Neural progenitor cell (in vitro differentiated cells): ENCODE results near the gene IL27RA. TPM values are rescaled to one million over a fixed set of nuclear protein-coding genes. Genes with fewer than 3 reads are reported as not detected.

ENCODE experiments used
- DNase-seq: peaks from one replicate; pipeline ENCODE4 v3.0.0-alpha.2; 2016; ENCODE audit warnings: low spot score
- H2AFZ ChIP-seq: fragments of 200-600 bp; sonication (generic); replicated peaks from 2 replicates; pipeline ENCODE4 v1.6.1; 2016; ENCODE audit warnings: antibody characterized with exemption
- H3F3A ChIP-seq: fragments of 200-600 bp; sonication (generic); 2 replicates; pipeline ENCODE4 v1.6.1; 2016; ENCODE audit warnings: antibody characterized with exemption, low read depth
- H3K27ac ChIP-seq: fragments of 200-600 bp; sonication (generic); 2 replicates; pipeline ENCODE4 v1.5.1; 2016; ENCODE audit warnings: mild to moderate bottlenecking
- H3K27me3 ChIP-seq: fragments of 200-600 bp; sonication (generic); 2 replicates; pipeline ENCODE4 v1.6.1; 2016; ENCODE audit warnings: mild to moderate bottlenecking, moderate library complexity
- H3K36me3 ChIP-seq: fragments of 200-600 bp; sonication (generic); 2 replicates; pipeline ENCODE4 v1.5.1; 2016
- H3K4me1 ChIP-seq: fragments of 200-600 bp; sonication (generic); 2 replicates; pipeline ENCODE4 v1.6.1; 2016; ENCODE audit warnings: mixed run types
- H3K4me2 ChIP-seq: fragments of 200-600 bp; sonication (generic); 2 replicates; pipeline ENCODE4 v1.6.1; 2016
- H3K4me3 ChIP-seq: fragments of 200-600 bp; sonication (generic); 2 replicates; pipeline ENCODE4 v1.5.1; 2016
- H3K79me2 ChIP-seq: fragments of 200-600 bp; sonication (generic); 2 replicates; pipeline ENCODE4 v1.6.1; 2016; ENCODE audit warnings: low read depth
- H3K9ac ChIP-seq: fragments of 200-600 bp; sonication (generic); 2 replicates; pipeline ENCODE4 v1.6.1; 2016
- H3K9me3 ChIP-seq: fragments of 200-600 bp; sonication (generic); 2 replicates; pipeline ENCODE4 v1.5.1; 2016; ENCODE audit warnings: low read depth
- H4K20me1 ChIP-seq: fragments of 200-600 bp; sonication (generic); 2 replicates; pipeline ENCODE4 v1.6.1; 2016; ENCODE audit warnings: low read depth
- H3K27ac Mint-ChIP-seq: 3 replicates; pipeline ENCODE4 v1.8.0; 2021; ENCODE audit warnings: mixed read lengths
- H3K27me3 Mint-ChIP-seq: 2 replicates; pipeline ENCODE4 v1.8.0; 2022; ENCODE audit warnings: low read depth, mild to moderate bottlenecking, inconsistent platforms, moderate library complexity, mixed read lengths; ENCODE audit not compliant: insufficient read depth
- H3K36me3 Mint-ChIP-seq: 3 replicates; pipeline ENCODE4 v1.8.0; 2021; ENCODE audit warnings: mixed read lengths
- H3K4me1 Mint-ChIP-seq: 3 replicates; pipeline ENCODE4 v1.8.0; 2021; ENCODE audit warnings: mixed read lengths
- H3K4me3 Mint-ChIP-seq: 3 replicates; pipeline ENCODE4 v1.8.0; 2021; ENCODE audit warnings: mild to moderate bottlenecking, moderate library complexity, mixed read lengths
- H3K9me3 Mint-ChIP-seq: 3 replicates; pipeline ENCODE4 v1.8.0; 2020; ENCODE audit warnings: mixed read lengths
- EZH2 ChIP-seq: fragments of 200-600 bp; sonication (generic); IDR thresholded peaks from 2 replicates; pipeline ENCODE4 v1.6.1; 2017; ENCODE audit warnings: antibody characterized with exemption, mild to moderate bottlenecking, moderate library complexity
- EZH2phosphoT487 ChIP-seq: fragments of 200-600 bp; sonication (generic); IDR thresholded peaks from 2 replicates; pipeline ENCODE4 v1.6.1; 2017; ENCODE audit warnings: antibody characterized with exemption
- total RNA-seq: library from RNA; depleted of rRNA; stranded (reverse); fragments of >200 nt; gene quantifications from 2 replicates; pipeline ENCODE4 v1.2.3, GENCODE V29; 2015; ENCODE audit warnings: low replicate concordance
- TF ChIP-seq, protein P1 (sequence below): fragments of 200-600 bp; sonication (generic); IDR thresholded peaks from 2 replicates; pipeline ENCODE4 v1.5.1; 2017; ENCODE audit warnings: antibody characterized with exemption, mild to moderate bottlenecking

IL27RA gene
- total RNA-seq, 1 donor from 2014 or later: 1.2 TPM

DNA sequence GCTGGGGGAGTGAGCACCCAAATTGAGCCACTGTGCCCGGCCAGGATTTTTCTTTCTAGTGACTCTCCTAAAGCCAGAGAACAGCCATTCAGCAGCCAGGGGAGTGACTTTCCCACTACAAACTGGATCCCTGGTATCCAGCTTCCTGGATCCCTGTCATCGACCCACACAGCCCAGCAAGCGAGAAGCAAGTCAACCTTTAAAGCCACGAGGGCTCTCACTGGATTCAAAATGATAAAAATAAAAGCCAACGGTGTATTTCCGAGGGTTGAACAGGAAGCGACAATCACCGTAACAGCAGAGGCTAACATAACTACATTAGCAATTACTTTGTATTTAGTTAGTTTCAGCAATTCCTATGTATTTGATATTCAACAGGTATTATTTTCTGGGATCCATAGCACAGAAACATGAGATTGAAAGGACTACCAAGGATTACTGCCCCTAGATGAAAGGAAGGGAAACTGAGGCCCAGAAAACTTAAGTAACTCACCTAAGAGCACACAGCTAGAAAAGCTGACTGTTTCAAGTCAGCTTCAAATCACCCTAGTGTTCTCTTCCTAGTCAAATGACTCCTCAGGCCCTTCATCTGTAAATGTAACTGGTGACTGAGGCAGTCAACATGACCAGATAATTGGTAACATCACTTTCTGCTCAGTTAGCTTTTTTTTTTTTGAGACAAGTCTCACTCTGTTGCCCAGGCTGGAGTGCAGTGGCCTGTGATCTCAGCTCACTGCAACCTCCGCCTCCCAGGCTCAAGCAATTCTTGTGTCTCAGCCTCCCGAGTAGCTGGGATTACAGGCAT, 28.1 kb upstream of the IL27RA start:
- Histone ChIP-seq H2AFZ (no peak overlapping the region), H3K4me2 (no peak overlapping the region)
- no peak for TF ChIP-seq EZH2
- TF ChIP-seq, protein P1, sequence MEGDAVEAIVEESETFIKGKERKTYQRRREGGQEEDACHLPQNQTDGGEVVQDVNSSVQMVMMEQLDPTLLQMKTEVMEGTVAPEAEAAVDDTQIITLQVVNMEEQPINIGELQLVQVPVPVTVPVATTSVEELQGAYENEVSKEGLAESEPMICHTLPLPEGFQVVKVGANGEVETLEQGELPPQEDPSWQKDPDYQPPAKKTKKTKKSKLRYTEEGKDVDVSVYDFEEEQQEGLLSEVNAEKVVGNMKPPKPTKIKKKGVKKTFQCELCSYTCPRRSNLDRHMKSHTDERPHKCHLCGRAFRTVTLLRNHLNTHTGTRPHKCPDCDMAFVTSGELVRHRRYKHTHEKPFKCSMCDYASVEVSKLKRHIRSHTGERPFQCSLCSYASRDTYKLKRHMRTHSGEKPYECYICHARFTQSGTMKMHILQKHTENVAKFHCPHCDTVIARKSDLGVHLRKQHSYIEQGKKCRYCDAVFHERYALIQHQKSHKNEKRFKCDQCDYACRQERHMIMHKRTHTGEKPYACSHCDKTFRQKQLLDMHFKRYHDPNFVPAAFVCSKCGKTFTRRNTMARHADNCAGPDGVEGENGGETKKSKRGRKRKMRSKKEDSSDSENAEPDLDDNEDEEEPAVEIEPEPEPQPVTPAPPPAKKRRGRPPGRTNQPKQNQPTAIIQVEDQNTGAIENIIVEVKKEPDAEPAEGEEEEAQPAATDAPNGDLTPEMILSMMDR: no peak
- no peak for TF ChIP-seq EZH2phosphoT487

DNA sequence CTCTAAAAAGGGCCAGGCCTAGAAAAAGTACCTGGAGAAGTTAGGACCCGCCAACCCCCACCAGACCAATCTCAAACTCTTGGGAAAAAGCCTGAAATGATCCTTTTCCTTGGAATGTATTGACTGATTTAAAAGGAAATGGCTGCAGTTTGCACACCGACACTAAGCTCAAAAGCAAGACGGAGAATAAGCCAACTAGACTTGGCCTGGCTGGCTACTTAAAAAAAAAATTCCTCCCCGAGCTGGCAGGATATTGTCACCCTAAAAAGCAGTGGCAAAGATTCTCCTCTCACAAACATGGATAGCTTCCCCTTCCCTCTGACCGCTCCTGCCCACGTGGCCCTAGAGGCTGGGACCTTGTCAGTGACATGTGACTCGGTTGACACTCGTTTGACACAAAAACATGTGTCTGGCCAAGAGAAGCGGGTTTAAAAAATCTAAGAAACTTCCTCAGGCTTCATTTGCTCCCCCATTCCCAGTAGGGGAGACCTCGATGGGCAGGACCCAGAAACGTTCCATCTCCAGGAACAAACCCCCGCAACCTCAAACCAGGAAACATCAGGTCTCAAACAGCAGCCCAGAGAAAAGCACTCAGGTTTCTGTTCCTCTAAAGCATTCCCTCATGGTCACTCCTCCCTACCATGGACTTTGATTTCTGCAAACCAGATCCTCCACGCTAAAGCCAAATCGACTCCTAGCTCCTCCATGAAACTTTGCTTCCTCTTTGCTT, 26.8 kb upstream of the IL27RA start:
- H3K4me3 Mint-ChIP-seq: peak overlapping the region; percentile 83
- no peak overlapping the region for H3K27ac ChIP-seq
- H3K4me3 ChIP-seq: peak overlapping the region; percentile 92
- no peak overlapping the region for H3K9ac ChIP-seq
- no peaks in the 10 kb centered on the region for H3K27me3 ChIP-seq
- peaks cover 14% of the 10 kb centered on the region for H3K27me3 Mint-ChIP-seq
- no peaks in the 10 kb centered on the region for H3K36me3 ChIP-seq
- H3K4me1 ChIP-seq: no peaks in the 10 kb centered on the region
- no peaks in the 10 kb centered on the region for H3K9me3 ChIP-seq
- no peak for DNase-seq
- H3K27ac Mint-ChIP-seq: peak overlapping the region; percentile 87
- H3K4me2 ChIP-seq: no peak overlapping the region
- H4K20me1 ChIP-seq: peaks cover 6% of the 10 kb centered on the region
- H3K4me1 Mint-ChIP-seq: peaks cover 22% of the 10 kb centered on the region
- H3K36me3 Mint-ChIP-seq: peaks cover 7% of the 10 kb centered on the region
- H3K79me2 ChIP-seq: peaks cover 31% of the 10 kb centered on the region
- peaks cover 5% of the 10 kb centered on the region for H3K9me3 Mint-ChIP-seq
- peaks cover 15% of the 10 kb centered on the region for H3F3A ChIP-seq
- H2AFZ ChIP-seq: no peak overlapping the region
- no peak for TF ChIP-seq EZH2phosphoT487
- TF ChIP-seq, protein P1: no peak
- no peak for TF ChIP-seq EZH2

More for the DNA sequence above, 28.1 kb upstream of the IL27RA start:
- H4K20me1 ChIP-seq: peaks cover 6% of the 10 kb centered on the region
- Mint-ChIP-seq H3K27me3 (peaks cover 14% of the 10 kb centered on the region), H3K4me1 (peaks cover 22% of the 10 kb centered on the region), H3K27ac (peak overlapping the region; percentile 63), H3K9me3 (peaks cover 10% of the 10 kb centered on the region), H3K36me3 (peaks cover 13% of the 10 kb centered on the region), H3K4me3 (no peak overlapping the region)
- H3F3A ChIP-seq: peaks cover 11% of the 10 kb centered on the region
- no peak overlapping the region for H3K9ac ChIP-seq
- H3K36me3 ChIP-seq: peaks cover 4% of the 10 kb centered on the region
- H3K4me3 ChIP-seq: no peak overlapping the region
- no peaks in the 10 kb centered on the region for H3K27me3 ChIP-seq
- H3K79me2 ChIP-seq: peaks cover 40% of the 10 kb centered on the region
- H3K27ac ChIP-seq: no peak overlapping the region
- H3K9me3 ChIP-seq: no peaks in the 10 kb centered on the region
- no peak for DNase-seq
- H3K4me1 ChIP-seq: no peaks in the 10 kb centered on the region

DNA sequence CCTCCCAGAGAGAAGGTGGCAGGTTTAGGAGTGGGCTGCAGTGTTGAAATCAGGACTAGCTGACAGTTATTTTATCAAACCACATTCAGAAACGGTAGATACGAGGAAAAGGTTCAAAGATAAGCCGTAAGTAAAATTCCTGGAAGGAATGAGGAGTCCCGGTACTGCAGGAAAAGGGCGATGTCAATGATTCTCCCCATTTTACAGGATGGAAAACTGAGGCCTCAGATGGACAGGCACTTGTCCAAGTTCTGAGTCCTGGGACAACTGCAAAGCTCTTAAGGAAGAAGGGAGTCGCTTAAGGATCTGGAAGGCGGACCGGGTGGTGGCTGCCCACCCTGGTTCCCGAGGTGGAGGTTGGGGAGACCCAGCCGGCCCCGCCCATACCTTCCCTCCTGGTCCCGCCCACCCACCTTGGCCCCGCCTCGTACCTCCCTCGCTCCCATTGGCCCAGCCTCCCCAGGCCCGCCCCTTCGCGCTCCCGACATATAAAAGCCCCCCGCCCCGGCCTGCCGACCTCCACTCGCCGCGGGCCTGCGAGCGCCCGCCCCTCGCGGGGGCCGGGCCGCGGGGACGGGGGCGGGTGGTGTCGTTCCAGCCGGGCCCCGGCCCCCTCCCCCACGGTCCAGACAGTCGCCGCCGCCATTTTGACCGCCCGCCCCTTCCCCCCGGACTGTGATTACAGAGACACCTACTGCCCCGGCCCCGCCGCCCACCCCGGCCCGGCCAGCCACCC, 26.0 kb upstream of the IL27RA start:
- H3K79me2 ChIP-seq: peaks cover 23% of the 10 kb centered on the region
- H3K4me2 ChIP-seq: peak overlapping the region; percentile 76
- TF ChIP-seq, protein P1: no peak
- TF ChIP-seq EZH2phosphoT487 (no peak), EZH2 (no peak)
- H3K27me3 ChIP-seq: no peaks in the 10 kb centered on the region
- Mint-ChIP-seq H3K4me1 (peaks cover 22% of the 10 kb centered on the region), H3K27ac (peak overlapping the region; percentile 87), H3K27me3 (peaks cover 14% of the 10 kb centered on the region), H3K9me3 (peaks cover 2% of the 10 kb centered on the region), H3K4me3 (peak overlapping the region; percentile 94), H3K36me3 (peaks cover 4% of the 10 kb centered on the region)
- H3K9ac ChIP-seq: peak overlapping the region; percentile 79
- H3K4me3 ChIP-seq: peak overlapping the region; percentile 92
- H2AFZ ChIP-seq: peak overlapping the region; percentile 86
- no peaks in the 10 kb centered on the region for H3K4me1 ChIP-seq
- H3F3A ChIP-seq: peaks cover 15% of the 10 kb centered on the region
- H3K36me3 ChIP-seq: no peaks in the 10 kb centered on the region
- H3K27ac ChIP-seq: peak overlapping the region; percentile 93
- no peaks in the 10 kb centered on the region for H3K9me3 ChIP-seq
- peak; percentile 94 for DNase-seq
- H4K20me1 ChIP-seq: peaks cover 6% of the 10 kb centered on the region
